SK-N-MC (cell line): ENCODE data around the gene ARHGAP23.

Source experiments
- DNase-seq: peaks from one replicate; pipeline ENCODE4 v3.0.0-alpha.2; 2011; ENCODE audit warnings: low read depth, low spot score
- H3K27ac ChIP-seq: fragments of 200-600 bp; sonication (generic); 2 replicates; pipeline ENCODE4 v1.5.1; 2016; ENCODE audit warnings: mixed run types
- H3K36me3 ChIP-seq: fragments of 200-600 bp; sonication (generic); 2 replicates; pipeline ENCODE4 v1.6.1; 2017; ENCODE audit warnings: antibody characterized with exemption, low read length, mixed read lengths; ENCODE audit not compliant: insufficient read depth
- H3K4me3 ChIP-seq: fragments of 200-600 bp; sonication (generic); 2 replicates; pipeline ENCODE4 v1.5.1; 2016
- H3K9ac ChIP-seq: fragments of 200-600 bp; sonication (generic); 2 replicates; pipeline ENCODE4 v1.8.0; 2017; ENCODE audit warnings: mixed run types, mixed read lengths; ENCODE audit not compliant: insufficient read length
- H3K9me3 ChIP-seq: fragments of 200-600 bp; sonication (generic); 2 replicates; pipeline ENCODE4 v1.6.1; 2017; ENCODE audit warnings: low read depth, mild to moderate bottlenecking, antibody characterized with exemption, low read length, moderate library complexity, mixed read lengths
- EZH2 ChIP-seq: fragments of 200-600 bp; sonication (generic); IDR thresholded peaks from one replicate; pipeline ENCODE4 v1.6.1; 2017; ENCODE audit warnings: antibody characterized with exemption
- FOXP2 ChIP-seq: optimal IDR thresholded peaks from 2 replicates; pipeline ENCODE3; 2011; ENCODE audit warnings: mild to moderate bottlenecking, moderate library complexity; ENCODE audit not compliant: insufficient read depth; ENCODE audit errors: extremely low read length, control extremely low read depth
- POLR2AphosphoS5 ChIP-seq: IDR thresholded peaks from 2 replicates; pipeline ENCODE4 v1.6.1; 2012; ENCODE audit warnings: mild to moderate bottlenecking, low read depth, low read length, borderline replicate concordance

The ARHGAP23 gene

GRCh38 chr17:38544175-38544838, 116.0 kb downstream of the ARHGAP23 start:
- no peak overlapping the region for H3K4me3 ChIP-seq
- no peaks in the 10 kb centered on the region for H3K36me3 ChIP-seq
- H3K9ac ChIP-seq: no peak overlapping the region
- no peak overlapping the region for H3K27ac ChIP-seq
- no peaks in the 10 kb centered on the region for H3K9me3 ChIP-seq
- TF ChIP-seq POLR2AphosphoS5: no peak
- TF ChIP-seq EZH2: no peak
- TF ChIP-seq FOXP2: no peak
- DNase-seq: no peak

GRCh38 chr17:38544839-38545209, 116.6 kb downstream of the ARHGAP23 start:
- H3K9ac ChIP-seq: no peak overlapping the region
- no peak for TF ChIP-seq POLR2AphosphoS5
- TF ChIP-seq EZH2: no peak
- TF ChIP-seq FOXP2: no peak
- no peaks in the 10 kb centered on the region for H3K36me3 ChIP-seq
- no peak overlapping the region for H3K4me3 ChIP-seq
- H3K27ac ChIP-seq: no peak overlapping the region
- H3K9me3 ChIP-seq: no peaks in the 10 kb centered on the region
- no peak for DNase-seq

GRCh38 chr17:38545531-38546225, 117.4 kb downstream of the ARHGAP23 start:
- Histone ChIP-seq H3K4me3 (no peak overlapping the region), H3K36me3 (no peaks in the 10 kb centered on the region), H3K27ac (no peak overlapping the region), H3K9me3 (no peaks in the 10 kb centered on the region), H3K9ac (no peak overlapping the region)
- no peak for DNase-seq
- TF ChIP-seq POLR2AphosphoS5: no peak
- TF ChIP-seq EZH2: no peak
- TF ChIP-seq FOXP2: no peak

- H3K9me3 ChIP-seq: no peaks in the 10 kb centered on the region
- TF ChIP-seq EZH2: no peak
- no peak for TF ChIP-seq POLR2AphosphoS5
- TF ChIP-seq FOXP2: no peak
- H3K4me3 ChIP-seq: no peak overlapping the region
- no peak overlapping the region for H3K27ac ChIP-seq
- DNase-seq: no peak
- no peaks in the 10 kb centered on the region for H3K36me3 ChIP-seq
- H3K9ac ChIP-seq: no peak overlapping the region
These were observed 118.1 kb downstream of the ARHGAP23 start for GRCh38 chr17:38546396-38546795.

GRCh38 chr17:38547444-38547843, 119.2 kb downstream of the ARHGAP23 start:
- Histone ChIP-seq H3K27ac (no peak overlapping the region), H3K9ac (no peak overlapping the region), H3K9me3 (no peaks in the 10 kb centered on the region), H3K4me3 (no peak overlapping the region), H3K36me3 (no peaks in the 10 kb centered on the region)
- DNase-seq: no peak
- no peak for TF ChIP-seq FOXP2
- no peak for TF ChIP-seq POLR2AphosphoS5
- TF ChIP-seq EZH2: no peak

- TF ChIP-seq EZH2 (no peak), FOXP2 (no peak)
- H3K36me3 ChIP-seq: no peaks in the 10 kb centered on the region
- H3K27ac ChIP-seq: no peak overlapping the region
- no peak overlapping the region for H3K9ac ChIP-seq
- no peak overlapping the region for H3K4me3 ChIP-seq
- no peaks in the 10 kb centered on the region for H3K9me3 ChIP-seq
- DNase-seq: no peak
These were observed 121.0 kb downstream of the ARHGAP23 start for GRCh38 chr17:38549285-38549684.

GRCh38 chr17:38550661-38551060, 122.4 kb downstream of the ARHGAP23 start:
- no peaks in the 10 kb centered on the region for H3K9me3 ChIP-seq
- H3K9ac ChIP-seq: no peak overlapping the region
- H3K4me3 ChIP-seq: no peak overlapping the region
- H3K36me3 ChIP-seq: no peaks in the 10 kb centered on the region
- TF ChIP-seq EZH2: no peak
- no peak for TF ChIP-seq POLR2AphosphoS5
- TF ChIP-seq FOXP2: no peak
- no peak for DNase-seq
- no peak overlapping the region for H3K27ac ChIP-seq

- Histone ChIP-seq H3K36me3 (no peaks in the 10 kb centered on the region), H3K9ac (no peak overlapping the region), H3K4me3 (no peak overlapping the region), H3K9me3 (no peaks in the 10 kb centered on the region), H3K27ac (no peak overlapping the region)
- no peak for TF ChIP-seq FOXP2
- TF ChIP-seq POLR2AphosphoS5: no peak
- no peak for TF ChIP-seq EZH2
- DNase-seq: no peak
These were observed 122.9 kb downstream of the ARHGAP23 start for GRCh38 chr17:38551121-38551520.
